Activated CD4-positive, alpha-beta T cell treated with anti-CD3 and anti-CD28 coated beads, Interleukin-2, amount 10 ng/mL, durations not matched to agents 7 days and 5 days (primary cell): ENCODE measurements around the gene PXK. TPM values are rescaled to one million over a fixed set of nuclear protein-coding genes. Genes with fewer than 3 reads are reported as not detected.

Experiments used
- CTCF ChIA-PET: fragments of 350-600 bp; sonication (Branson Sonifier 250); formaldehyde crosslinking; loops from one replicate; lab custom pipeline; 2021; ENCODE audit warnings: antibody characterized with exemption; lab: Charles Lee
- POLR2A ChIA-PET: fragments of 350-600 bp; sonication (Branson Sonifier 250); formaldehyde crosslinking; loops from one replicate; lab custom pipeline; 2021; ENCODE audit warnings: antibody characterized with exemption; lab: Charles Lee
- DNase-seq: peaks from one replicate; pipeline ENCODE4 v3.0.0-alpha.2; 2020
- H3K27ac Mint-ChIP-seq: one replicate; pipeline ENCODE4 v1.8.0; 2021; ENCODE audit warnings: mild to moderate bottlenecking, moderate library complexity, mixed read lengths
- H3K27me3 Mint-ChIP-seq: one replicate; pipeline ENCODE4 v1.8.0; 2021; ENCODE audit warnings: mixed read lengths
- H3K36me3 Mint-ChIP-seq: one replicate; pipeline ENCODE4 v1.8.0; 2021; ENCODE audit warnings: low read depth, mixed read lengths
- H3K4me1 Mint-ChIP-seq: one replicate; pipeline ENCODE4 v1.8.0; 2021; ENCODE audit warnings: mixed read lengths
- H3K4me3 Mint-ChIP-seq: one replicate; pipeline ENCODE4 v1.8.0; 2021; ENCODE audit warnings: mild to moderate bottlenecking, moderate library complexity, mixed read lengths
- H3K9me3 Mint-ChIP-seq: one replicate; pipeline ENCODE4 v1.8.0; 2021; ENCODE audit warnings: mixed read lengths
- total RNA-seq, 2 experiments: library from RNA; stranded (reverse); gene quantifications; one replicate each; pipeline ENCODE4 v1.2.3, GENCODE V29; 2021

Gene PXK
- total RNA-seq, 2 experiments from 2014 or later = 30.3 to 40.2 TPM

- Mint-ChIP-seq H3K36me3 (peaks cover 3% of the 10 kb centered on the region), H3K9me3 (no peaks in the 10 kb centered on the region), H3K27ac (no peak overlapping the region), H3K4me1 (peaks cover 2% of the 10 kb centered on the region), H3K27me3 (no peaks in the 10 kb centered on the region), H3K4me3 (no peak overlapping the region)
- POLR2A ChIA-PET = no interaction called here
- CTCF ChIA-PET = interaction anchor here (0.6 kb wide), 1 partner anchor 16 kb away, joined by 3 read pairs; no protein-coding TSS in a partner anchor
- DNase-seq = no peak
Measured at GRCh38 chr3:58377168-58377567, 44.5 kb downstream of the PXK start.

DNA sequence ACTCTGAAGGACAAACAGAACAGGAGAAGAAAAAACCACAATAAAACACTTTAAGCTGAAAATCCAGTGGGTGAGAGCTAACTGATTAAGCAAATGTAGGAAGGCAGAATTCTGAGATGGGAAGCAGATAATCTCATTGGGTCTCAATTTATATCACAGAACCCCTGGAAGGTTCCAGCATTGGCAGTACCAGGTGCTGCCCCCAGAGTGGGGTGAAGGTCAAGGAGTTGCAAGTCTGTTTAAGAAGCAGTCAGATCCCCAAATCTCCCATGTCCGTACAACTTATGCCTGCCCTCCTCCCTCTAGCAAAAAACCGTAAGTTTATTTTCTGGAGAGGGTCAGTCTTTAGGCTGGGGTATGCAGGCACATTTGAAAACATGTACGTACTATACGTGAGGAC lies 45.1 kb downstream of the PXK start:
- Mint-ChIP-seq H3K36me3 (peaks cover 6% of the 10 kb centered on the region), H3K4me3 (no peak overlapping the region), H3K9me3 (no peaks in the 10 kb centered on the region), H3K4me1 (peaks cover 2% of the 10 kb centered on the region), H3K27me3 (no peaks in the 10 kb centered on the region), H3K27ac (no peak overlapping the region)
- no peak for DNase-seq
- POLR2A ChIA-PET = no interaction called here
- CTCF ChIA-PET = no interaction called here

DNA sequence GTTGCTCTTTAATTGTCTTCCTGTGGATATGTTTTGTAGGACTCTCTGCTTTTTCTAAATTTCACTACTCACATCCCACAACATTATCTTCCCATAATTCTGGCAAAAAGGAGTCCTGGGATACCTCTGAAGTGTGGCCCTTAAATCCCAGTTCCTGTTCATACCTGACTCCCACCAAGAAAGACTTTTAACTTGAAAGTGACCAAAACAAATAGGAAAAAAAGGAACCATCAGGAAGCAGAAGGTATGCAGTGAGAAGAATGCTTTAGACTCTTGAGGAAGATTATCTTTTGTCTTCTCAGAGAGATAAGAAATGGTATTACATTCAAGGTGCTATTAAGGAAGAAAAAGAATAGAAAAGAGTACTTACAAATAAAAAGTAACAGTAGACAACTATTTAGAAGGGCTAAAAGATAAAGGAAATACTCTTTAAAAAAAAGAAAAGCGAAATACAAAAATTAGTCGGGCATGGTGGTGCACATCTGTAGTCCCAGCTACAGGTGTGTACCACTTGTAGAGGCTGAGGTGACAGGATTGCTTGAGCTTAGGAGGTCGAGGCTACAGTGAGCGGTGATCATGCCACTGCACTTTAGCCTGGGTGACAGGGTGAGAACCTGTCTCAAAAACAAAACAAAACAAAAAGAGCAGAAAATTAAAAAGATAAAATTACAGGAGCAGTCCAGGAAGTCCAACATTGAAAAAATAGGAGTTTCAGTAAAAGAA lies 46.8 kb downstream of the PXK start:
- Mint-ChIP-seq H3K27me3 (no peaks in the 10 kb centered on the region), H3K4me3 (no peak overlapping the region), H3K27ac (peak overlapping the region; percentile 37), H3K9me3 (no peaks in the 10 kb centered on the region), H3K4me1 (peaks cover 2% of the 10 kb centered on the region), H3K36me3 (peaks cover 7% of the 10 kb centered on the region)
- no peak for DNase-seq
- POLR2A ChIA-PET = no interaction called here
- CTCF ChIA-PET = interaction anchor here (1.3 kb wide), 1 partner anchor 9 kb away, joined by 4 read pairs; no protein-coding TSS in a partner anchor

- ChIA-PET CTCF (interaction anchor here (0.6 kb wide), 1 partner anchor 1589 kb away, joined by 3 read pairs; no protein-coding TSS in a partner anchor), POLR2A (no interaction called here)
- no peak for DNase-seq
- H3K4me1 Mint-ChIP-seq = peaks cover 19% of the 10 kb centered on the region
- H3K27ac Mint-ChIP-seq = no peak overlapping the region
- no peak overlapping the region for H3K4me3 Mint-ChIP-seq
- H3K9me3 Mint-ChIP-seq = no peaks in the 10 kb centered on the region
- peaks cover 4% of the 10 kb centered on the region for H3K36me3 Mint-ChIP-seq
- H3K27me3 Mint-ChIP-seq = no peaks in the 10 kb centered on the region
Measured at GRCh38 chr3:58383476-58383875, 50.8 kb downstream of the PXK start.

- no peak for DNase-seq
- Mint-ChIP-seq H3K9me3 (no peaks in the 10 kb centered on the region), H3K27ac (no peak overlapping the region), H3K27me3 (no peaks in the 10 kb centered on the region), H3K4me1 (peaks cover 24% of the 10 kb centered on the region), H3K36me3 (peaks cover 4% of the 10 kb centered on the region), H3K4me3 (no peak overlapping the region)
- ChIA-PET CTCF (interaction anchor here (0.6 kb wide), 1 partner anchor 1589 kb away, joined by 3 read pairs; no protein-coding TSS in a partner anchor), POLR2A (no interaction called here)
Measured at GRCh38 chr3:58383904-58384303, 51.2 kb downstream of the PXK start.

DNA sequence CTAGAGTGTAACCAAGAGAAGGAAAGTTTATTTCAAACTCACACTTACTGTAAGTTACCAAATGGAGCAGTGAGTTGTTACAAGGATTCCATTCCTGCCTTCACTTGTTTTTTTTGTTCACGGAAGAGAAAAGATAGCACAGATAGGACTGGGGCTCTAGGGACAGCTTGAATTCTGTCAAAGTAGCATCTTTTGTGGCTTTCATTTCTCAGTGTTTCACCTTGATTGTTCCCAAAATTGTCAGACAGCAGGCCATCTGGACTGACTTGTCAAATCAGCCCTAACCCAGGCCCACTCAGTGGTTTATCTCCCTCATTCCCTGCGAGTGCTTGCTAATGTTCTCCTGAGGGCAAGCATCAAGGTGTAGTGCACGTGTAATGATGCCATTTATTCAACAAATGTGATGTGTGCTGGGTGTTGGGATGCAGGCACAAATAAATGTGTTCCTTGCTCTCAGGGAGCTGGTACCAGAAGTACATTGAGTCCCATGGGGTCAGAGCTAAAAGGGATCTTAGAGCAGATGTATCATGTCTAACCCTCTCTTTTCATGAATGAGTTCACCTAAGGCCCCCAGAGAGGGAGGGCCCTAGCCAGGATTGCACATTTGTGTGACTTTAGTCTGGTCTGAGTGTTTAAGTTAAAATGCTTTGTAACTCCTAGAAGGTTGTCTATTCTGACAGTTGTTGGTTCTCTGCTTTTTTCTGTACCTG lies 51.8 kb downstream of the PXK start:
- H3K4me3 Mint-ChIP-seq = no peak overlapping the region
- POLR2A ChIA-PET = no interaction called here
- no peaks in the 10 kb centered on the region for H3K27me3 Mint-ChIP-seq
- DNase-seq = no peak
- CTCF ChIA-PET = no interaction called here
- peaks cover 4% of the 10 kb centered on the region for H3K36me3 Mint-ChIP-seq
- no peaks in the 10 kb centered on the region for H3K9me3 Mint-ChIP-seq
- no peak overlapping the region for H3K27ac Mint-ChIP-seq
- H3K4me1 Mint-ChIP-seq = peaks cover 25% of the 10 kb centered on the region

DNA sequence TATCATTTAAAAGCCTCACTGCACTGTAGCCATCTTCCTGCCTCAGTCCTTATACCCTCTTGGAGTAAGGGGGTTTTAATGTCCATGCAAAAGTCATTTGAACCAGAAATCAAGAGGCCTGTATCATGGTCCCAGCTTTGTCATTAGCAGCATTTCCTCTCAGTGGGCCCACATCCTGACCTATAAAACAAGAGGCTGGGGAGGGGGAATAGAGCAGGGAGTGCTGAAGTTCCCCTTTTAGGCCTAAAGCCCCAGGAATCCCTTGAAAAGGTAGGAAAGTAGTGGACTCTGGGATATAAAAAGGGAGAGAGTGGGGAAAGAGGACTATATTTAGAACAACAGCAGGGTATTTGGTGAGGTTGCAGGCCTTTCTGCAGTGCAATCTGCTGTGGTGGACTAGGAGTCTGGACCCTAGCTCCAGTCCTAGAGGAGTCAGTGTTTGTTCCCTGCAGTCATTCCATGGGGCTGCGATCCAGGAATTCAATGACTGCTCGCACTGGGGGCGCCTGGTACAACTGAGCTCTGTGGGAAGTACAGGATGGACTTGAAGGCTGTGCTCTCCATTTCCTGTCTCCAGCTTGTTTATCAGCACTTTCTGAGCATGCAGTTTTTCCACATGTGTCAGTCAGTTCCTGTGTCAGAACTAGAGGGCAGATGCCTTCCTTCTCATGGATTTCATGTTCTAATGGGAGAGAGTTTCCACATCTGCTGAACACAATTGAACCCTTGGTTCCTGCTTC lies 54.1 kb downstream of the PXK start:
- Mint-ChIP-seq H3K27ac (peak overlapping the region; percentile 69), H3K36me3 (peaks cover 12% of the 10 kb centered on the region), H3K4me3 (no peak overlapping the region), H3K27me3 (no peaks in the 10 kb centered on the region), H3K9me3 (no peaks in the 10 kb centered on the region), H3K4me1 (peaks cover 24% of the 10 kb centered on the region)
- CTCF ChIA-PET = interaction anchor here (1.2 kb wide), 2 partner anchors 23 to 33 kb away, joined by 3 read pairs; no protein-coding TSS in a partner anchor
- DNase-seq = no peak
- POLR2A ChIA-PET = no interaction called here

DNA sequence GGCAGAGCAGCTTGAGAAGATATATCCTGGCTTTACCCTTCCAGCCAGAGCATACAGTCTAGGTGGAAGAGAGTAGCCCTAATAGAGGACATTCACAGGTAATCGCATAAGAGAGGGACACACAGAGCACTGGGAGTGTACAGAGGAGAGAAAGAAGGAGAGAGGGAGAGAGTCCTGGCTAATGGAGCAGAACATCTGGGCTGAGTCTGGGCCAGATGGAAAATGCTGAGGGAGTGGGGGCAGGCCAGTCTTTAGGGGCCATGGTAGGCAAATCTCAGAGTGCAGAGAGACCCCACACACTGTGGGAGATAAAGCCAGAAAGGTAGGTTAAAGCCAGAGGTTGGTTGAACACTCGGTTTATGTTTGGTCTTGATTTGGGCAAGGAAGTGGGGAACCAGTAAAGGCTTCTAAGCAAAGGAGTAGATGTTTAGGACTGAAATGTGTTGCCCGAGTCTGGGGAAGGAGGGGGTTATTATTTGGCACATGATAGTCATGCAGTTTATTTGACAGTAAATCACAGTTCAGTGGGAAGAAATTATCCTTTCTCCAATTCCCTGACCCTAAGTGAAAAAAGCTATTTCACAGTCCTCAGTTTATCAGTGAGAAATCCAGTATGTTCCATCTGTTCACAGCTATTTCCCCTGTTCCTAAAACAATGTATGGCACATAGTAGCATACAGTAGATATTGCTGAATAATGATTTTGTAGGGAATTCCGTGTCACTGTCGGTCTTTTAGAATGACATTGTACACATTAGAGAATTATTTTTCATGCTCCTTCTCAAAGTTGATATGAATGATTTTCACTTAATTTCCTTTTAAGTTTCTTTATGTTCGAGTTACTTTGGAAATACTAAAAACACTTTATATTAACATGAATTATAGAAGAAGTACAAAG lies 55.2 kb downstream of the PXK start:
- Mint-ChIP-seq H3K4me3 (no peak overlapping the region), H3K27ac (no peak overlapping the region), H3K27me3 (no peaks in the 10 kb centered on the region), H3K4me1 (peaks cover 24% of the 10 kb centered on the region), H3K9me3 (no peaks in the 10 kb centered on the region), H3K36me3 (peaks cover 8% of the 10 kb centered on the region)
- no peak for DNase-seq
- ChIA-PET POLR2A (interaction anchor here (0.6 kb wide), 1 partner anchor 45 kb away, joined by 5 read pairs; no protein-coding TSS in a partner anchor), CTCF (interaction anchor here (2.2 kb wide), 1 partner anchor 14 kb away, joined by 5 read pairs; no protein-coding TSS in a partner anchor)

GRCh38 chr3:58388550-58389091 lies 55.9 kb downstream of the PXK start:
- no peaks in the 10 kb centered on the region for H3K9me3 Mint-ChIP-seq
- no peak overlapping the region for H3K27ac Mint-ChIP-seq
- peaks cover 24% of the 10 kb centered on the region for H3K4me1 Mint-ChIP-seq
- no peaks in the 10 kb centered on the region for H3K27me3 Mint-ChIP-seq
- POLR2A ChIA-PET = interaction anchor here (0.6 kb wide), 1 partner anchor 44 kb away, joined by 5 read pairs; no protein-coding TSS in a partner anchor
- CTCF ChIA-PET = interaction anchor here (2.2 kb wide), 1 partner anchor 13 kb away, joined by 5 read pairs; no protein-coding TSS in a partner anchor
- no peak overlapping the region for H3K4me3 Mint-ChIP-seq
- peaks cover 8% of the 10 kb centered on the region for H3K36me3 Mint-ChIP-seq
- no peak for DNase-seq

GRCh38 chr3:58391156-58391865 lies 58.6 kb downstream of the PXK start:
- no peak for DNase-seq
- peaks cover 15% of the 10 kb centered on the region for H3K36me3 Mint-ChIP-seq
- ChIA-PET POLR2A (interaction anchor here (0.7 kb wide), 1 partner anchor 37 kb away, joined by 4 read pairs; no protein-coding TSS in a partner anchor), CTCF (interaction anchor here (0.7 to 1.2 kb wide), 3 partner anchors 11 to 51 kb away, joined by 3 read pairs; no protein-coding TSS in a partner anchor)
- no peak overlapping the region for H3K4me3 Mint-ChIP-seq
- H3K27ac Mint-ChIP-seq = no peak overlapping the region
- peaks cover 24% of the 10 kb centered on the region for H3K4me1 Mint-ChIP-seq
- no peaks in the 10 kb centered on the region for H3K27me3 Mint-ChIP-seq
- no peaks in the 10 kb centered on the region for H3K9me3 Mint-ChIP-seq

DNA sequence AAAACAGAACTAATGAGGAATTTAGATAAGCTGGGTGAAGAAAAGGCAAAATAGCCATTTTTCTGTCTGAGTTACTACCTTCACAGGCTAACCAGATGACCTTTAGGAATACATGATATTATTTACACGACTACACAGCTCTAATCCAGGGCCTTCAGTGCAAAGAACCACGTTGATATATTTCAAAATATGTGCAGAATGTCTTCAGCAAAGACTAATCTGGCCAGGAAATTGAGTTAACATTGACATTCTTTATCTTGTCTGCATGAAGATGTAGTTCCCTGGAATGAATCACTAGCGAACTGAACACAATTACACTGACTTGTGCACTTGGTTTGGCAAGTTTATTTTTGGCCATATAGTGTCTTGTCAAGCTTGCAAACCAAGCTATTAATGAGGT lies 59.5 kb downstream of the PXK start:
- ChIA-PET POLR2A (no interaction called here), CTCF (interaction anchor here (0.6 to 1.4 kb wide), 7 partner anchors 9 to 167 kb away, joined by 3 to 4 read pairs (median 3); no protein-coding TSS in a partner anchor)
- peaks cover 19% of the 10 kb centered on the region for H3K36me3 Mint-ChIP-seq
- no peaks in the 10 kb centered on the region for H3K9me3 Mint-ChIP-seq
- no peak overlapping the region for H3K4me3 Mint-ChIP-seq
- no peaks in the 10 kb centered on the region for H3K27me3 Mint-ChIP-seq
- H3K27ac Mint-ChIP-seq = no peak overlapping the region
- DNase-seq = no peak
- peaks cover 15% of the 10 kb centered on the region for H3K4me1 Mint-ChIP-seq
